HCT116 (cell line): ENCODE results near the gene ARMC12. TPM values are rescaled to one million over a fixed set of nuclear protein-coding genes. Genes with fewer than 3 reads are reported as not detected.

Source experiments
- ATAC-seq: fragments of 200-7000 bp; cut with Tn5 transposase; 2 replicates; pipeline ENCODE4 v1.9.1; 2020; ENCODE audit warnings: mild to moderate bottlenecking, moderate library complexity
- BruUV-seq: library from RNA; stranded (reverse); fragments of 400-500 nt; replicated peaks from 2 replicates; lab custom pipeline; 2021; lab: Mats Ljungman, UMichigan
- CTCF ChIA-PET: fragments of 300-600 bp; sonication (Branson Sonifier 250); formaldehyde crosslinking; loops from one replicate; lab custom pipeline; 2021; ENCODE audit warnings: antibody characterized with exemption; lab: Charles Lee
- POLR2A ChIA-PET: fragments of 300-600, 350-600 bp; sonication (Branson Sonifier 250); formaldehyde crosslinking; loops from one replicate; lab custom pipeline; 2021; ENCODE audit warnings: antibody characterized with exemption; lab: Charles Lee
- RAD21 ChIA-PET, 2 experiments: fragments of 300-600 bp; sonication (Branson Sonifier 250); formaldehyde crosslinking; loops; one replicate each; lab custom pipeline; 2023; ENCODE audit warnings: low total read pairs in 2 of 2; ENCODE audit not compliant: uncharacterized antibody in 2 of 2, unreplicated experiment in 2 of 2, low non-redundant PET in 1 of 2; lab: Charles Lee
- DNase-seq: peaks from one replicate; pipeline ENCODE4 v3.0.0-alpha.2; 2010; ENCODE audit warnings: low read depth, low spot score
- H2AFZ ChIP-seq: fragments of 200-600 bp; shearing (Covaris generic), sonication (generic); 2 replicates; pipeline ENCODE4 v1.6.1; 2017; ENCODE audit warnings: low read depth, mixed run types, mixed read lengths, antibody characterized with exemption, low read length; ENCODE audit not compliant: poor library complexity, severe bottlenecking
- H3K27ac ChIP-seq: 2 replicates; pipeline ENCODE4 v1.5.1; 2012; ENCODE audit warnings: low read depth, low read length
- H3K27me3 ChIP-seq: fragments of 200-600 bp; sonication (generic); 2 replicates; pipeline ENCODE4 v1.6.1; 2016; ENCODE audit warnings: mixed run types, low read length, mixed read lengths; ENCODE audit not compliant: insufficient read depth
- H3K36me3 ChIP-seq, 2 experiments: fragments of 200-500 bp in 1 of 2; fragments of 200-600 bp in 1 of 2; sonication (Bioruptor generic) in 1 of 2; sonication (generic) in 1 of 2; 2 replicates each; pipeline versions ENCODE4 v1.5.1 to v1.6.1; 2014 to 2016; ENCODE audit warnings: low read length in 2 of 2, inconsistent platforms in 1 of 2, mixed read lengths in 1 of 2, mixed run types in 1 of 2; ENCODE audit not compliant: insufficient read depth in 2 of 2, control insufficient read depth in 1 of 2
- H3K4me1 ChIP-seq, 2 experiments: fragments of 200-600 bp in 1 of 2; sonication (generic) in 1 of 2; 2 replicates each; pipeline versions ENCODE4 v1.5.1 to v1.6.1; 2012 to 2017; ENCODE audit warnings: low read length in 2 of 2, inconsistent platforms in 1 of 2, mild to moderate bottlenecking in 1 of 2, mixed read lengths in 1 of 2, mixed run types in 1 of 2, moderate library complexity in 1 of 2; ENCODE audit not compliant: insufficient read depth in 2 of 2, control insufficient read depth in 1 of 2
- H3K4me2 ChIP-seq: fragments of 200-600 bp; sonication (generic); 2 replicates; pipeline ENCODE4 v1.6.1; 2017; ENCODE audit warnings: mixed run types, low read length, mixed read lengths
- H3K4me3 ChIP-seq, 2 experiments: fragments of 200-600 bp in 1 of 2; sonication (generic) in 1 of 2; replicated peaks in 1 of 2; 2 replicates each; pipeline ENCODE4 v1.5.1; 2011 to 2016; ENCODE audit warnings: low read length in 2 of 2, control low read depth in 1 of 2, low read depth in 1 of 2, mild to moderate bottlenecking in 1 of 2, mixed read lengths in 1 of 2, mixed run types in 1 of 2
- H3K79me2 ChIP-seq: fragments of 200-600 bp; sonication (generic); 2 replicates; pipeline ENCODE4 v1.6.1; 2017; ENCODE audit warnings: mild to moderate bottlenecking, mixed run types, low read length, moderate library complexity, mixed read lengths; ENCODE audit not compliant: insufficient read depth
- H3K9ac ChIP-seq: fragments of 200-600 bp; sonication (generic); 2 replicates; pipeline ENCODE4 v1.6.1; 2016; ENCODE audit warnings: low read length, mixed read lengths
- H3K9me2 ChIP-seq: fragments of 200-600 bp; sonication (generic), shearing (Covaris generic); 2 replicates; pipeline ENCODE4 v1.6.1; 2017; ENCODE audit warnings: mixed run types, mild to moderate bottlenecking, moderate library complexity; ENCODE audit not compliant: insufficient read depth
- H3K9me3 ChIP-seq, 2 experiments: fragments of 200-500 bp in 1 of 2; fragments of 200-600 bp in 1 of 2; sonication (Bioruptor generic) in 1 of 2; sonication (generic) in 1 of 2; 2 replicates each; pipeline ENCODE4 v1.6.1; 2014 to 2017; ENCODE audit warnings: low read length in 2 of 2, mixed read lengths in 2 of 2, inconsistent platforms in 1 of 2, low read depth in 1 of 2, mild to moderate bottlenecking in 1 of 2, mixed run types in 1 of 2, moderate library complexity in 1 of 2; ENCODE audit not compliant: control insufficient read depth in 1 of 2, insufficient read depth in 1 of 2
- H4K20me1 ChIP-seq: fragments of 200-600 bp; sonication (generic), shearing (Covaris generic); 2 replicates; pipeline ENCODE4 v1.6.1; 2017; ENCODE audit warnings: mixed run types, mild to moderate bottlenecking, moderate library complexity; ENCODE audit not compliant: insufficient read depth
- CEBPB ChIP-seq: IDR thresholded peaks from 2 replicates; pipeline ENCODE4 v1.6.1; 2012; ENCODE audit warnings: low read depth
- CTCF ChIP-seq, 3 experiments: fragments of 200-600 bp in 1 of 3; sonication (generic) in 1 of 3; IDR thresholded peaks in 2 of 3; conservative IDR thresholded peaks in 1 of 3; 2 replicates each; pipeline ENCODE4 v1.5.1; 2012 to 2017; ENCODE audit warnings: low read depth in 2 of 3, low read length in 2 of 3, antibody characterized with exemption in 1 of 3, borderline replicate concordance in 1 of 3, control low read depth in 1 of 3, mild to moderate bottlenecking in 1 of 3, mixed read lengths in 1 of 3, mixed run types in 1 of 3, moderate library complexity in 1 of 3; ENCODE audit not compliant: insufficient read depth in 1 of 3
- EGR1 ChIP-seq: IDR thresholded peaks from 2 replicates; pipeline ENCODE4 v1.6.1; 2012; ENCODE audit warnings: low read depth
- EZH2 ChIP-seq: fragments of 200-600 bp; sonication (generic); IDR thresholded peaks from 2 replicates; pipeline ENCODE4 v1.6.1; 2017; ENCODE audit warnings: antibody characterized with exemption, mixed run types
- FOSL1 ChIP-seq: IDR thresholded peaks from 2 replicates; pipeline ENCODE4 v1.6.1; 2012; ENCODE audit warnings: low read depth
- POLR2A ChIP-seq: IDR thresholded peaks from 2 replicates; pipeline ENCODE4 v1.7.0; 2011; ENCODE audit warnings: borderline replicate concordance; ENCODE audit not compliant: insufficient read depth, insufficient read length; ENCODE audit errors: extremely low read depth
- POLR2AphosphoS5 ChIP-seq: IDR thresholded peaks from 2 replicates; pipeline ENCODE4 v1.6.1; 2011; ENCODE audit warnings: mild to moderate bottlenecking, low read depth, low read length, moderate library complexity
- RAD21 ChIP-seq: IDR thresholded peaks from 2 replicates; pipeline ENCODE4 v1.6.1; 2012; ENCODE audit warnings: low read depth, mild to moderate bottlenecking
- SP1 ChIP-seq: IDR thresholded peaks from 2 replicates; pipeline ENCODE4 v1.6.1; 2012; ENCODE audit warnings: low read depth
- ZFX ChIP-seq: fragments of 450-650 bp; IDR thresholded peaks from 2 replicates; pipeline ENCODE4 v1.6.1; 2017
- intact Hi-C: fragments of 100-400 bp; cut with micrococcal nuclease; formaldehyde crosslinking; loops from 2 replicates; pipeline ENCODE4 v1.10.0; 2022
- total RNA-seq: library from RNA; stranded (reverse); gene quantifications from one replicate; pipeline ENCODE4 v1.2.1, GENCODE V29; 2021; ENCODE audit not compliant: unreplicated experiment
- TF ChIP-seq, protein P1 (sequence below): IDR thresholded peaks from 2 replicates; pipeline ENCODE4 v1.6.1; 2012
- TF ChIP-seq, protein P2 (sequence below): IDR thresholded peaks from 2 replicates; pipeline ENCODE4 v1.6.1; 2011; ENCODE audit warnings: mild to moderate bottlenecking, low read length, moderate library complexity; ENCODE audit not compliant: insufficient replicate concordance; ENCODE audit errors: extremely low read depth
- TF ChIP-seq, protein P3 (sequence below): IDR thresholded peaks from 2 replicates; pipeline ENCODE4 v1.6.1; 2012

Gene ARMC12
- total RNA-seq, 1 experiment from 2014 or later = 0.79 TPM

GRCh38 chr6:35728683-35729678, 7.9 kb upstream of the ARMC12 start:
- Histone ChIP-seq H3K36me3 (no peaks in the 10 kb centered on the region), H3K27me3 (no peaks in the 10 kb centered on the region), H3K9ac (peak overlapping the region; percentile 88), H3K79me2 (no peaks in the 10 kb centered on the region), H3K4me2 (peak overlapping the region; percentile 99), H3K27ac (peak overlapping the region; percentile 96), H3K4me1 (peaks cover 62 to 83% of the 10 kb centered on the region in 2 experiments), H4K20me1 (no peaks in the 10 kb centered on the region), H3K9me3 (no peaks in the 10 kb centered on the region), H3K9me2 (no peaks in the 10 kb centered on the region), H3K4me3 (peak overlapping the region; percentile 66 to 84), H2AFZ (no peak overlapping the region)
- CTCF ChIA-PET = interaction anchor here (0.6 to 1.2 kb wide), 3 partner anchors 8 to 889 kb away, joined by 3 to 7 read pairs (median 4); partner anchors contain the start of gene ARMC12
- POLR2A ChIA-PET = no interaction called here
- no peak for DNase-seq
- ATAC-seq = no peak
- no peak for TF ChIP-seq CEBPB
- TF ChIP-seq CTCF (IDR thresholded peaks at IDR 0.05 in 2 of 3, conservative IDR thresholded peaks at IDR 0.05 in 1 of 3; ENCODE audit: borderline replicate concordance in 1 of 3, insufficient read depth in 1 of 3, low read depth in 2 of 3, low read length in 2 of 3) = peak in 2 of 3 experiments; percentile 26 to 33; a peak in 3 of 6 replicates
- no peak for TF ChIP-seq FOSL1
- no peak for TF ChIP-seq SP1
- TF ChIP-seq, protein P1, sequence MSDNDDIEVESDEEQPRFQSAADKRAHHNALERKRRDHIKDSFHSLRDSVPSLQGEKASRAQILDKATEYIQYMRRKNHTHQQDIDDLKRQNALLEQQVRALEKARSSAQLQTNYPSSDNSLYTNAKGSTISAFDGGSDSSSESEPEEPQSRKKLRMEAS = no peak
- no peak for TF ChIP-seq EZH2
- TF ChIP-seq POLR2AphosphoS5 = no peak
- TF ChIP-seq EGR1 = no peak
- TF ChIP-seq, protein P2, sequence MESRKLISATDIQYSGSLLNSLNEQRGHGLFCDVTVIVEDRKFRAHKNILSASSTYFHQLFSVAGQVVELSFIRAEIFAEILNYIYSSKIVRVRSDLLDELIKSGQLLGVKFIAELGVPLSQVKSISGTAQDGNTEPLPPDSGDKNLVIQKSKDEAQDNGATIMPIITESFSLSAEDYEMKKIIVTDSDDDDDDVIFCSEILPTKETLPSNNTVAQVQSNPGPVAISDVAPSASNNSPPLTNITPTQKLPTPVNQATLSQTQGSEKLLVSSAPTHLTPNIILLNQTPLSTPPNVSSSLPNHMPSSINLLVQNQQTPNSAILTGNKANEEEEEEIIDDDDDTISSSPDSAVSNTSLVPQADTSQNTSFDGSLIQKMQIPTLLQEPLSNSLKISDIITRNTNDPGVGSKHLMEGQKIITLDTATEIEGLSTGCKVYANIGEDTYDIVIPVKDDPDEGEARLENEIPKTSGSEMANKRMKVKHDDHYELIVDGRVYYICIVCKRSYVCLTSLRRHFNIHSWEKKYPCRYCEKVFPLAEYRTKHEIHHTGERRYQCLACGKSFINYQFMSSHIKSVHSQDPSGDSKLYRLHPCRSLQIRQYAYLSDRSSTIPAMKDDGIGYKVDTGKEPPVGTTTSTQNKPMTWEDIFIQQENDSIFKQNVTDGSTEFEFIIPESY = no peak
- peak; percentile 34; the same call in 1 of the 2 replicates for TF ChIP-seq ZFX
- TF ChIP-seq POLR2A = no peak
- TF ChIP-seq, protein P3, sequence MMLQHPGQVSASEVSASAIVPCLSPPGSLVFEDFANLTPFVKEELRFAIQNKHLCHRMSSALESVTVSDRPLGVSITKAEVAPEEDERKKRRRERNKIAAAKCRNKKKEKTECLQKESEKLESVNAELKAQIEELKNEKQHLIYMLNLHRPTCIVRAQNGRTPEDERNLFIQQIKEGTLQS = no peak
- TF ChIP-seq RAD21 = no peak
- RAD21 ChIA-PET = no interaction called here
- no TSS peak for BruUV-seq
- intact Hi-C loops = no loop called here
